ENCODE data around the gene CELSR1.

The CELSR1 gene

DNA sequence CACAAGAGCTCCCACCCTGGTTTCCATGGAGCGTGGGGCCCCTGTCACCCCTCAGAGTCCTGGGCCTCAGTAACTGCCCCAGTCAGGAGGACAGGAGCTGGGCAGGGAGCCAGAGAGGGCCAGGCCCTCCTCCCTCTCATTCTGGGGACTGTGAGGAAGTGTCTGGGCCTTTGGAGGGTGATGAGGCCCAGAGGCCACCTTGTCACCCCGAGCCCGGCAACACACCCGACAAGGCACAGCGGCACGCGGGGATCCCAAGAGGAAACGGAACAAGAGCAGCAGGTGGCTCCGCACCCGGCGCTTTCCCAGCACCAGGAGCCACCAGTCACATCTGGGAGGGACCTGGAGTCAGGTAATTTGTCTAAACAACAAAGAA is 72.1 kb downstream of the CELSR1 start:
- CTCF ChIA-PET, result no interaction called here
- H3K27ac ChIP-seq, result peak overlapping the region; percentile 97
- no peak for DNase-seq (ENCODE audit: low spot score)
- POLR2A ChIA-PET (ENCODE audit: low non-redundant PET), result no interaction called here
- TF ChIP-seq, protein P1, sequence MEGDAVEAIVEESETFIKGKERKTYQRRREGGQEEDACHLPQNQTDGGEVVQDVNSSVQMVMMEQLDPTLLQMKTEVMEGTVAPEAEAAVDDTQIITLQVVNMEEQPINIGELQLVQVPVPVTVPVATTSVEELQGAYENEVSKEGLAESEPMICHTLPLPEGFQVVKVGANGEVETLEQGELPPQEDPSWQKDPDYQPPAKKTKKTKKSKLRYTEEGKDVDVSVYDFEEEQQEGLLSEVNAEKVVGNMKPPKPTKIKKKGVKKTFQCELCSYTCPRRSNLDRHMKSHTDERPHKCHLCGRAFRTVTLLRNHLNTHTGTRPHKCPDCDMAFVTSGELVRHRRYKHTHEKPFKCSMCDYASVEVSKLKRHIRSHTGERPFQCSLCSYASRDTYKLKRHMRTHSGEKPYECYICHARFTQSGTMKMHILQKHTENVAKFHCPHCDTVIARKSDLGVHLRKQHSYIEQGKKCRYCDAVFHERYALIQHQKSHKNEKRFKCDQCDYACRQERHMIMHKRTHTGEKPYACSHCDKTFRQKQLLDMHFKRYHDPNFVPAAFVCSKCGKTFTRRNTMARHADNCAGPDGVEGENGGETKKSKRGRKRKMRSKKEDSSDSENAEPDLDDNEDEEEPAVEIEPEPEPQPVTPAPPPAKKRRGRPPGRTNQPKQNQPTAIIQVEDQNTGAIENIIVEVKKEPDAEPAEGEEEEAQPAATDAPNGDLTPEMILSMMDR (conservative IDR thresholded peaks at IDR 0.05; ENCODE audit: low read depth), result no peak

DNA sequence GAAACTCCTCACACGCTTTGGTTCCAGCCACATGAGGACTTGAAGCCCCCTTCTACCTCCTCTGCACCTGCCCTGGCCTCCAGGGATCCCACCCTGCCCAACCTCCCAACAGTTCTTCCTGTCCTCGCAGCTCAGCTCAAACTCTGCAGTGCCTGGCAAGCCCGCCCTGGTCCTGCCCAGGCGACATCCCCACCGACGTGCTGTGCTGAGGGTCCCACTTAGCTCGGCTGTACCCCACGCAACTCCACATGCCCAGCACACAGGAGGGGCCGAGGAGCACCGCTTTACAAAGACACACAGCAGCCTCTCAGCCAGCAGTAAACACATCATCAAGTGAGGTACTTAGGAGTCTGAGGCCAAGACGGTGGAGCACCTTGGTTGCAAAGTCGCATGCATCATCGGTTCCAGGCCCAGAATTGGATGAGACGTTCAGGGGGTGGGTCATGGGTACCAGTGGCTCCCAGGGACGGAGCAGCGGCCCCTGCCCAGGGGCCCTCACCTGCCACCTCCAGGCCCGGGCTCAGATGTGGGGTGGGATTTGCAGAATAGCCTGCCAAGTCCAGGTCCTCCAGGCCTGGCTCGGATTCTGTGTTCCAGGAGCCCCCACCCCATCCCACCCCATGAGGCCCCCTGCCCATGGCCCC is 72.6 kb downstream of the CELSR1 start:
- peak overlapping the region; percentile 97 for H3K27ac ChIP-seq
- TF ChIP-seq, protein P1 (conservative IDR thresholded peaks at IDR 0.05; ENCODE audit: low read depth), result no peak
- ChIA-PET CTCF (no interaction called here), POLR2A (ENCODE audit: low non-redundant PET) (no interaction called here)
- no peak for DNase-seq (ENCODE audit: low spot score)

DNA sequence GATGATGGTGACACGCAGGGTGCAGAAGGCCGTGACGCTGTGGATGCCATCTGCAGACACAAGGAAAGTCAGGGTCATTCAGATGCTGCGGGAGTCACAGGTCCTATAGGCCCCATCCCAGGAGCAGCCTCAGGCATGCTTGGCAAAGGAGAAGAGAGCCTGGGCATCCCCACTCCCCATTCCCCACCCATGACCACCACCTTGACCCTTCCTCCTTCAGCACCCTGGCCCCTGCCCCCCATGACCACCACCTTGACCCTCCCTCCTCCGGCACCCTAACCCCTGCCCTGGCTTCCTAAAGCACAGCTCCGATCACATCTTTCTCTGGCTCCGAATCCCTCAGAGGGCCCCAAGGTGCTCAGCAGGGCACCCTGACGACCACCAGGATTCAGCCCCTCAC is 73.1 kb downstream of the CELSR1 start:
- ChIA-PET CTCF (no interaction called here), POLR2A (ENCODE audit: low non-redundant PET) (no interaction called here)
- TF ChIP-seq, protein P1 (conservative IDR thresholded peaks at IDR 0.05; ENCODE audit: low read depth), result no peak
- no peak for DNase-seq (ENCODE audit: low spot score)
- peak overlapping the region; percentile 97 for H3K27ac ChIP-seq

DNA sequence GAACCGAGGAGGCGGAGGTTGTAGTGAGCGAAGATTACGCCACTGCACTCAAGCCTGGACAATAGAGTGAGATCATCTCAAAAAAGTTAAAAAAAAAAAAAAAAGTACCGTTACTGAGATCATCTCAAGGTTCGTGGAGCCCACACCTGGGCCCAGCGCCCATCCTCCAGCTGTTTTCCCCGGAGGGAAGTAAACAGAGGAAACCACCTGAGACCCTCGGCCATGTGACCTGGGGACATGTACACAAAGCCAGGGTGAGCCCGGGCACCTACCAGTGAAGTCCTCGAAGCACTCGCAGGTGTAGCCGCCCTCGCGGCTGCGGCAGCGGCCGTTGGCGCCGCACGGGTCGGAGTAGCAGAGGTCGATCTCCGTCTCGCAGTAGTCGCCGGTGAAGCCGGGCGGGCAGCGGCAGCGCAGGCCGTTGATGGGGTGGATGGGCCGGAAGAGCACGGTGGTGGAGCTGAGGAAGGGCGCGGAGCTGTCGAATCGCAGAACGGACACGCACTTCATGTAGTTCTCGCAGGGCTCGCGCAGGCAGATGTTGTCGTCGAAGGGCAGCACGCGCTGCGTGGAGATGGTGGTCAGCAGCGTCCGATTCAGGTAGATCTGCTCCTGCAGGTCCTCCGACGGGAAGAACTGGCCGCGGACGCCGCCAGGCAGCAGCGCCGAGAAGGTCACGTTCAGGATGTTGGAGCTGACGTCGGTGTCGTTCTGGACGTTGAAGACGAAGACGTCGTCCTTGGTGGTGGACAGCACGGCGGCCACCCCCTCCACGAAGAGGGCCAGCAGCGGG is 73.8 kb downstream of the CELSR1 start:
- CTCF ChIA-PET, result no interaction called here
- TF ChIP-seq, protein P1 (conservative IDR thresholded peaks at IDR 0.05; ENCODE audit: low read depth), result no peak
- POLR2A ChIA-PET (ENCODE audit: low non-redundant PET), result no interaction called here
- H3K27ac ChIP-seq, result peak overlapping the region; percentile 97
- DNase-seq (ENCODE audit: low spot score), result no peak

DNA sequence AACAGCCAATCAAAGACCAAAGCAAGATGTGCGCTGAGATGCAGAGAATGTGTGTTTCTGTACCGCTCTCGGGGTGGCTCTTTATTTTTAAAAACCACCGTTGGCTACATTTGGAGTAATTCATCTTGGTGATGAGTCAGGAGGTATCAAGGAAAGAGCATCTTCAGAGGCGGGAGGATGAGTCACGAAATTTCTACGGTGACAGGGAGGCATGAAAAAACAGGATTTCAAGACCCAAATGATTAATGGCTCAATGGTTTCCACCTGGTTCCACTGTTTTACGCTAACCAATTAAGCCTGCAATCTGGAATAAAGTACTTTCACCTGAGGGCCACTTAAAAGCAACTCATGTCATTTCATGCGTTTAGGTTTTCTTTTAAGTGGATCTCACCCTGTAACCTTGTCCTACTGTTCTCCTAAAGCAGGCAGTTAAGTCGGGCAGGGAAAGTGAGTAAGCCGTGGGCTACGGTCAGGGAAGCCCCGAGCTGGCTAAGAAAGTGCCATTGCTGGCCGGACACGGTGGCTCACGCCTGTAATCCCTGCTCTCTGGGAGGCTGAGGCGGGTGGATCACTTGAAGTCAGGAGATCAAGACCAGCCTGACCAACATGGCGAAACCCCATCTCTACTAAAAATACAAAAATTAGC is 74.6 kb downstream of the CELSR1 start:
- POLR2A ChIA-PET (ENCODE audit: low non-redundant PET), result no interaction called here
- TF ChIP-seq, protein P1 (conservative IDR thresholded peaks at IDR 0.05; ENCODE audit: low read depth), result no peak
- CTCF ChIA-PET, result no interaction called here

DNA sequence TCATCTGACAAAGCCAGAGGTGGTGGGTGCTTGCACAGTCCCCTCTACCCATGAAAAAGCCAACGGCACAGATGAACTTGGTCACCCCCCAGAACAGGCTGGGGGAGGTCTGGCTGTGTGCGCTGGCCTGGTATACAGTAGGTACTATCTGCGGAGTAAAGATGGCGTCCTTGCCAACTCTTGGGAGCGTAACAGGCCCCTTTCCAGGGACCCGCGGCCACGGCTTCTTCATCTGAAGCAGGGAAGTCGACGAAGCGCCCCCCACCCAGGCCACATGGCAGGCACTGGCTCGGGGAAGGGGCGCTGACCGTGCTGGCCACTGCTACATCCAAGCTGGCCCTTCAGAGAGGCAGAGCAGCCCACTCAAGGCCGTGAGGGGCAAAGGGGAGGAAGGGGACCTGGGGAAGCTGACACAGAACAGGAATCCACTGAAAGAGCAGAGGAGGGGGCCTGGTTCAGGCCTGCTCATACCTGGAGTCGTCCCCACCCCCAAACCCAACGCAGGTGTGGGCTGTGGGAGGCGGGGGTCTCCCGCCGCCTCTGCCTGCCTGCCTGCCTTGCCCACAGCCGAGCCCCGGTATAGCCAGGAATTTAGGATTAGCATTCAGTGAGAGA is 75.7 kb downstream of the CELSR1 start:
- CTCF ChIA-PET, result no interaction called here
- DNase-seq (ENCODE audit: low spot score), result no peak
- TF ChIP-seq, protein P1 (conservative IDR thresholded peaks at IDR 0.05; ENCODE audit: low read depth), result no peak
- POLR2A ChIA-PET (ENCODE audit: low non-redundant PET), result no interaction called here
- H3K27ac ChIP-seq, result peak overlapping the region; percentile 97

More for the DNA sequence above, 74.6 kb downstream of the CELSR1 start:
- peak; percentile 82 for DNase-seq (ENCODE audit: low spot score)
- H3K27ac ChIP-seq, result peak overlapping the region; percentile 97
